GM12864 (cell line): ENCODE measurements around the gene EPHB1.
A peak's percentile ranks its signal among the peaks of the same experiment; 100 is the strongest.

Source experiments
- DNase-seq: peaks from one replicate; pipeline ENCODE4 v3.0.0-alpha.2; 2011; ENCODE audit warnings: low read depth
- H3K4me3 ChIP-seq: 2 replicates; pipeline ENCODE4 v1.5.1; 2011; ENCODE audit warnings: mild to moderate bottlenecking, low read depth, low read length, control low read depth
- CTCF ChIP-seq: IDR thresholded peaks from 2 replicates; pipeline ENCODE4 v1.5.1; 2011; ENCODE audit warnings: low read depth, mild to moderate bottlenecking, moderate library complexity, low read length, control low read depth, inconsistent platforms; ENCODE audit errors: missing control alignments

Gene EPHB1

GRCh38 chr3:134799393-134799792 lies 4.3 kb downstream of the EPHB1 start:
- H3K4me3 ChIP-seq, result no peak overlapping the region
- TF ChIP-seq CTCF, result no peak
- no peak for DNase-seq

GRCh38 chr3:134801204-134801958 lies 6.3 kb downstream of the EPHB1 start:
- no peak for TF ChIP-seq CTCF
- DNase-seq, result no peak
- no peak overlapping the region for H3K4me3 ChIP-seq

- no peak for TF ChIP-seq CTCF
- H3K4me3 ChIP-seq, result no peak overlapping the region
- no peak for DNase-seq
Measured at GRCh38 chr3:134802428-134803050, 7.5 kb downstream of the EPHB1 start.

GRCh38 chr3:134803051-134803505 lies 8.0 kb downstream of the EPHB1 start:
- peak; percentile 25 for DNase-seq
- H3K4me3 ChIP-seq, result no peak overlapping the region
- no peak for TF ChIP-seq CTCF

- H3K4me3 ChIP-seq, result no peak overlapping the region
- TF ChIP-seq CTCF, result no peak
- no peak for DNase-seq
Measured at GRCh38 chr3:134803652-134804051, 8.6 kb downstream of the EPHB1 start.

- H3K4me3 ChIP-seq, result no peak overlapping the region
- no peak for TF ChIP-seq CTCF
- no peak for DNase-seq
Measured at GRCh38 chr3:134804508-134805480, 9.7 kb downstream of the EPHB1 start.
